Measurements from ENCODE around the gene THBS2.
"Not testable (repeated sequence)": the region's sequence is repeated elsewhere in the genome, so short reads cannot be mapped to it uniquely, and the experiment has no call there.

Gene THBS2

DNA sequence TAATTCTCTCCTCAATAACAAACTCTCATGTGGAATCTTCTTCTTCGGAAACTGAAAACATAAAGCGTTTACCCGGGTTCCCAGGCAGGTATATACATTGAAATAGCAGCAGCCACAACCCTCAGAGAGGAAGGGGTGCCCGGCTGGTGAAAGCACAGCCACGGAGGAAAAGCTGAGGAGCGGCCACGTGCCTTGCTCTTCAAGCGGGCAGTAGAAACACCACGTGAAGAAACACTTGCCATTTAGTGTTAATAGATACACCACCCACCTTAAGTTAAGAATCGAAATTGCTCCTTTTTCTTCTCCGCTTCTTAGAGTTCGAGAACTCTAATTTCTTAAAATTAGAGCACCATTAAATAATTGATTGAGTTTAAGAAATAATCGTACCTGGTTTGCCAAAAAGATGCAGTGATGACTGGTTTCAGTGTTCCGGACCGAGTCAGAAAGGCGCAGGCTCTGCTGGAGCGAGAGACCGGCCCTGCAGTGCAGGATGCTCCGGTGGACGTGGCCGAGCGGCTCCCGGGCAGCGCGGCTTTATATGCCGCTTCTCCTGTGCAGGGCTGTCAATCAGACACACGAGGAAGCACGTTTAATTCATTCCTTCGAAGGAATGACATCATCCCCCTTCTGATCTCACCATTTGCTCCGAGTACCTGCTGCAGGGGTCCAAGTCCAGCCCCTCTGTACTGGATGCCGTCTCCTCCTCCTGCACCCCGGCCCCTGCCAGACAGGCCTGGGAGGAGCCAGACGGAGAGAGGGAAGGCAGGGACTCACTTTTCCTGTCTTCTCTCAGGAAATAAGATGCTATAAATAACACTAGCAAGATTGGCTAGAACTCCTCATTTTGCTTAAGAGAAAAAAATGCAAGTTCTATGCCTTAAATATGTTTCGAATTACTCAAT is at the start of gene THBS2:
Gene THBS2, minus strand, starts transcription at position 510 of the 902 bp plus-strand sequence. CDS start 3,062 bp downstream, outside the sequence.
- in situ Hi-C loops (cut with HindIII; ENCODE audit: low sequenced_read_pairs): no loop called here

- in situ Hi-C loops (cut with HindIII; ENCODE audit: low sequenced_read_pairs): no loop called here
Measured at GRCh38 chr6:169302716-169303115, 49.1 kb upstream of the THBS2 start.

- in situ Hi-C loops (cut with HindIII; ENCODE audit: low sequenced_read_pairs): no loop called here
Measured at GRCh38 chr6:169302255-169302654, 48.6 kb upstream of the THBS2 start.

DNA sequence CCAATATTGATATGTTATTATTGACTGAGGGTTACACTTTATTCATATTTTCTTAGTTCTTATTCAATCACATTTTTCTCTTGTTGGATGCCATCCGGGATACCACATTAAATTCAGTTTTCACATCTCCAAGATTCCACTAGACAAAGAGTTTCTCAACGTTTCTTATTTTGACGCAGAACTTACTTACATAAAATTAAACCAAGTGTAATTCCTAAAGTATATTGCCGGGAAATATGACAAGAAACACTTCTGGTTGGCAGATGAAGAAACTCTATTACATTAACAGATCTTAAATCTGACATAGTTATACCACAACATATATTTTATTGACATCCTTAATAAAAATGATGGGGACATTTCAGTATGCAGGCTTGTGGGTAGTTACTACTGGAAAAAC is 47.3 kb upstream of the THBS2 start:
- in situ Hi-C loops (cut with HindIII; ENCODE audit: low sequenced_read_pairs): no loop called here

- in situ Hi-C loops (cut with HindIII; ENCODE audit: low sequenced_read_pairs): not testable (repeated sequence)
Measured at GRCh38 chr6:169298626-169299025, 45.0 kb upstream of the THBS2 start.

GRCh38 chr6:169296622-169297021 is 43.0 kb upstream of the THBS2 start:
- in situ Hi-C loops (cut with HindIII; ENCODE audit: low sequenced_read_pairs): no loop called here

DNA sequence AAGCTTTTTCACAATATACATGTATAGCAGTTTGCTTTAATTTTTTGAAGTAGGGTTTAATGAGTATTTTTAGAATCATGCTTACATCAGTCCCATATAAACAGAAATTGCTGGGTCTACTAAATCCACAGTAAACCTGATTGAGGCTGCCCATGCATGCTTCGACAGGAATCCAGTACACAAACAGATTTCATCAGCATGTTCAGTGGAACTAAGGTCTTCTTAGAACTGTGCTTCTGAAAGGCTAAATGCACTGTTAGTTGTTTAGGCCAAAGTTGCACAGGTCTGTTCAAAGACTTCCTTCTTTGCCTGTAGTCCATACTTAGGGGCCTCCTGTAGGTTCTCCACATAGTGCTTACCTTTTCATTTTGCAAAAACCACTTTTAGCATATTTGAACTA is 42.5 kb upstream of the THBS2 start:
- in situ Hi-C loops (cut with HindIII; ENCODE audit: low sequenced_read_pairs): no loop called here

- in situ Hi-C loops (cut with HindIII; ENCODE audit: low sequenced_read_pairs): no loop called here
Measured at GRCh38 chr6:169293196-169293595, 39.5 kb upstream of the THBS2 start.

DNA sequence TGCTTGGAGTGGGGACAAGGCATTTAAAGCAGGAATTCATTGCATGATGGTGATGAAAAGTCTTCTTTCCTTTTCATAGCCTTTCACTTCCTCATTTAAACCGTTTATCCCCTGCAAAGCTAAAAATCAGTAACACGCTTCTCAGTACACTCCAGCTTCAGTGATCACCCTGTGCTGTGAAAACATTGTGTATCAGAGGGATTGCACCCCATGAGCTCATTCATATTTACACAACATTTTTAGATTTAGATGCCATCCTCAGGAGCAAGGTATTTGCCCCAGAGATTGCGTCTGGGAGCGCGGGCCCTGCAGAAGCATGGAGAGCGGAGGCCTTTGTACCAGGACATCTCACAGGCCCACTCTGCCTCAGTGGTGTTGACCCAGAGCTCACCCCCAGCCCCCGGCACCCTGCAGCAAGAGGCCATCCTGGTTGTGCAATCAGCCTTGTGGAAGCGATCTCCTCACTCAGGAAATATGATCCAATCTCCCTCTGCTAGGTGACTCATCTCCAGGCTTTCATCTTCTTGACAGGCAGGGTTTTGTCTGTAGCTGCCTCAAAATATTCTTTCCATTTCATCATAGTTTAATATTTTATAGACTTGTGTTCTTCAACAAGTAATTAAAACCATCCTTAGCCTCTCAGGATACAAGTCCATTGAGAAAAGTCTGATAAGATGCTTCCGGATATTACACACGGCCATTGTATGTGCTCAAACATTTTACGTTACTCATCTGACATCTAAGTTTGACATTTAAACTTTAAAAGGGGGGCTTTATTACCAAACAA is 38.9 kb upstream of the THBS2 start:
- in situ Hi-C loops (cut with HindIII; ENCODE audit: low sequenced_read_pairs): no loop called here

DNA sequence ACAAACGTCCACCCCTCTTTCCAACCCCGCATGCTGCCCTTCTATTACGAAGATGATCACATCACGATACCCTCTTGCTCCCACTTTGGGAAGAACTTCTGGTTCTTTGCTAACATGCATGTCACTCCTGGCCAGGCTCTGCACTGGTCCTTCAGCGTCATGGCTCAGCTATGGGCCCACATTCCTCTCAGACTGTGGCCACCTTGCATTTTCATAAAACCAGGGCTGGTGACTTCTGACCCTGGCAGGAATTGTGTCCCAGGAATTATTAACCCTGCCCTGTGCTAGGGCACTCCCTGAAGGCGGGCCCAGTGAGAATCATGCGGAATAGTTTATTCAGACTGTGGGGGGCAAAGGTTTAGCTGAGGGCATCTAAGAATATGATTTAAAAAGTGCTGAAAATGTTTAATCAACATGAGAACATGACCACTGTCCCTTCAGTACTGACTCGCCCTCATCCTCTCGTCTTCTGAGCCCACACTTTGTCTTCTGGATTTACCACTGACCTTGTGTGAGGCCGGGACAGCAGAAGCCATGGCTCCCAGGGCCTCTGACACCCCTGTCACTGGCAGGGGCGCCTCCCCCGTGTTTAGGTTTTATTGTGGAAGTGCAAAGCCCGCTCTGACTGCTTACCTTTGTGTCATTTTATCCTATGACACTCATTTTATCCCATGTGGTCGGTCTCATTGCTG is 38.1 kb upstream of the THBS2 start:
- in situ Hi-C loops (cut with HindIII; ENCODE audit: low sequenced_read_pairs): no loop called here

GRCh38 chr6:169291148-169291547 is 37.5 kb upstream of the THBS2 start:
- in situ Hi-C loops (cut with HindIII; ENCODE audit: low sequenced_read_pairs): no loop called here

- in situ Hi-C loops (cut with HindIII; ENCODE audit: low sequenced_read_pairs): no loop called here
Measured at GRCh38 chr6:169289619-169290339, 36.1 kb upstream of the THBS2 start.

DNA sequence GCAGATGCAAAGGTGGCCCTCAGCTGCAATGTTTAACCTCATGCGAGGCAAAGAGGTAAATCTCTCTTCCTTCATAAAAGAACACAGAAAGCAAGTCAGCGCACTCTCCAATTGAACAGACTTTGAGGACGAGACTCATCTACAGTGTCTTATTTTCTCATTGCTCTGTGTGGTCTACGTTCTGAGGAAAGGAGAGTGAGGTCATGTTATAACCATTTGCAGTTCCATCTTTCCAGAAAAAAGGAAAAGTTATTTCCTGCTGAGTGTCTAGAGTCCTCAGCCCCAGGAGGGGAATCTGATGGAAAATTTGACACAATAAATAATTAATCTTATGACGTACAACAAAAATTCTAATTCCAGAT is 35.6 kb upstream of the THBS2 start:
- in situ Hi-C loops (cut with HindIII; ENCODE audit: low sequenced_read_pairs): no loop called here

DNA sequence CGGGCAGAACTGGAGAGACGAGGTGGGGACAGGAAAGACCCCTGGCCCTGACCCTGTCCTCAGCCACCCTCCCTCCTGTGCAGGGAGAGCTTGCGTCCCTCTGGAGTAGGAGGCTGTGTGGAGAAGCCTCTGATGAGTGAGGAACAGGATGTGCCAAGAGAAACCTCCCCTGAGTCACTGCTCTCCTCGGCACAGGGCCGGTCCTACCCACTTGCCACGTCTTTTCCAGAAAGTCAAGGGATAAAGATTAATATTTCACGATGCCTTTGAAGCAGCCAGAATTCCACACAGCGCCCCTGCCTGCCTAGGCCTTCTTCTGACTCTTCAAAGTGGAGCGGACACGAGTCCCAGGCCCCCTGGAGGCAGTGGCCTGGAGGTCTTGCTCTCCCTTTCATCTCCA is 34.9 kb upstream of the THBS2 start:
- in situ Hi-C loops (cut with HindIII; ENCODE audit: low sequenced_read_pairs): no loop called here

DNA sequence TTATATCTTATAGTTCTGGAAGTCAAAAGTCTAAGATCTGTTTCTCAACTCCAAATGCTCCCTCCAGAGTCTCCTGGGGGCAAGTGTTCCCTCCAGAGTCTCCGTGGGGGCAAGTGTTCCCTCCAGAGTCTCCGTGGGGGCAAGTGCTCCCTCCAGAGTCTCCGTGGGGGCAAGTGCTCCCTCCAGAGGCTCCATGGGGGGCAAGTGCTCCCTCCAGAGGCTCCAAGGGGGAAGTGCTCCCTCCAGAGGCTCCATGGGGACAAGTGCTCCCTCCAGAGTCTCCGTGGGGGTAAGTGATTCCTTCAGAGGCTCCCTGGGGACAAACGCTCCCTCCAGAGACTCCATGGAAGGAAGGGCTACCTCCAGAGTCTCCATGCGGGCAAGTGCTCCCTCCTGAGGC is 34.0 kb upstream of the THBS2 start:
- in situ Hi-C loops (cut with HindIII; ENCODE audit: low sequenced_read_pairs): no loop called here

GRCh38 chr6:169286961-169287360 is 33.3 kb upstream of the THBS2 start:
- in situ Hi-C loops (cut with HindIII; ENCODE audit: low sequenced_read_pairs): no loop called here

- in situ Hi-C loops (cut with HindIII; ENCODE audit: low sequenced_read_pairs): no loop called here
Measured at GRCh38 chr6:169285165-169285564, 31.5 kb upstream of the THBS2 start.

DNA sequence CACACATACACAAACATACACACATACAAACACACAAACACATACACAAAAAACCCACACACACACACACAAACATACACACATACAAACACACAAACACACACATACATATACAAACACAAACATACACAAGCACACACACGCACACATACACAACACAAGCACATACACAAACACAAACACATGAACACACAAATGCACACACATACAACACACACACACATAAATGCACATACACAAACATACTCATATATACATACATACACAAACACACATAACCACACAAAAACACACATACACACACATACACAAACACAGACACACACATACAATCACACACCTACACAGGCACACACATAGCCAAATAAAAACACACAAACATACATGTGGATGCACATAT is 30.3 kb upstream of the THBS2 start:
- in situ Hi-C loops (cut with HindIII; ENCODE audit: low sequenced_read_pairs): no loop called here

GRCh38 chr6:169282043-169282442 is 28.4 kb upstream of the THBS2 start:
- in situ Hi-C loops (cut with HindIII; ENCODE audit: low sequenced_read_pairs): no loop called here

DNA sequence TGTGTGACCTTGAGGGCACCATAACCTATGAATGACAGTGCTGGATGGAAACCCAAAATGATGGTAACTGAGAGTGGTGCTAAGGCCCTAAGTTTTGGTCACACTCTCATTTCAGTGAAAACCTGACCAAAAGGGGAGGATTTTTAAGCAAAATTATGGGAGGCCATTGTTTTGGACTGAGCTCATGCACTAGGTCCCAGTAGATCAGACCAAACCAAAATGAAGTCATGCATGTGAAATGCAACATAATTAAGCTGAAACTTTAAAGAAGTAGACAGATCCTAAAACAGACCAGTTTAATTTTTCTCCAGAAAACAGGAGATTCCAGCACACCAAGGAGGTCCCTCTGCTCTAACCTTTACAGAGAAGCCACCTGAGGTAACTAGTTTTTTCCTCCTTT is 24.0 kb upstream of the THBS2 start:
- in situ Hi-C loops (cut with HindIII; ENCODE audit: low sequenced_read_pairs): no loop called here

GRCh38 chr6:169274781-169275180 is 21.1 kb upstream of the THBS2 start:
- in situ Hi-C loops (cut with HindIII; ENCODE audit: low sequenced_read_pairs): no loop called here

Measured in DLD1 (cell line).